ENCODE data around the gene BIVM.

The BIVM gene

DNA sequence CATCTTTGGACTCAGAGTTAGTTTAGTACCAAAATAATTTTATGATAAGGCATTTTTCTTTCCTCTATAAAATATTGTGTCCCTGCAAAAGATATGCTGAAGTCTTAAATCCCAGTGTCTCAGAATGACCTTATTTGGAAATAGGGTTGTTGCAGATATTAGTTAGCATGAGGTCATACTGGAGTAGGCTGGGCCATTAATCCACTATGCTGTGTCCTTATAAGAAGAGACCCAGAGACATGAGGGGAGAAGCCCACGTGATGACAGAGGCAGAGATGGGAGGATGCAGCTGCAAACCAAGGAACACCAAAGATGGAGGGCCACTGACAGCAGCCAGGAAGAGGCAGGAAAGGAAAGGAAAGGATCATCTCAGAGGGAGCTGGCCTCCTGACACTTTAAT lies 6.5 kb upstream of the BIVM start:
- no peak for FAIRE-seq

DNA sequence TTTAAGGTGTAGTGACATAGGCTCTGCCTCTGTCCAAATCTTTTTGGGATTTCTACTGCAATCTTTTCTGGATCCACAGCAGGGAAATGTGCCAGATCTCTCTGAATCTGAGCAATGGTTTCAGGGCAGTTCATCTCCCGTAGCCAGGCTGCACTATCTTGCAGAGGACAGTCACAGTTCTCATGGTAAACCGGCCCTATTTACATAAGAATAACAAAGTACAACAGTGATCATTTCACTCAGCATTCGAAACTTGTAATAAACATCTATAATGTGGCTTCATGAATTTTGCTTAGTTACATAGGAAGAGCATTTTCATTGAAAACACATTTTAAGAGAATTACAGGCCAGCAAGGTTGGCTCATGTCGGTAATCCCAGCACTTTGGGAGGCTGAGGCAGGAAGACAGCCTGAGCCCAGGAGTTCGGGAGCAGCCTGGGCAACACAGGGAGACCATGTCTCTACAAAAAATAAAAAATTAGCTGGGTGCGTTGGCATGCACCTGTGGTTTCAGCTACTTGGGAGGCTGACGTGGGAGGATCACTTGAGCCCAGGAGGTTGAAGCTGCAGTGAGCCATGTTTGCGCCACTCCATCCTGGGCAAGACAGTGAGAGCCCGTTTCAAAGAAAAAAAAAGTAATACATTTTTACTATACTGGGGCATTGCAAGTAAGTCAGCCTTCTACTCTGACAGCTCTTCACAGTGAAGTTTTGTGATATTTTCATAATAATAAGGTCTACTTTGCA lies 5.1 kb upstream of the BIVM start:
- FAIRE-seq: no peak

DNA sequence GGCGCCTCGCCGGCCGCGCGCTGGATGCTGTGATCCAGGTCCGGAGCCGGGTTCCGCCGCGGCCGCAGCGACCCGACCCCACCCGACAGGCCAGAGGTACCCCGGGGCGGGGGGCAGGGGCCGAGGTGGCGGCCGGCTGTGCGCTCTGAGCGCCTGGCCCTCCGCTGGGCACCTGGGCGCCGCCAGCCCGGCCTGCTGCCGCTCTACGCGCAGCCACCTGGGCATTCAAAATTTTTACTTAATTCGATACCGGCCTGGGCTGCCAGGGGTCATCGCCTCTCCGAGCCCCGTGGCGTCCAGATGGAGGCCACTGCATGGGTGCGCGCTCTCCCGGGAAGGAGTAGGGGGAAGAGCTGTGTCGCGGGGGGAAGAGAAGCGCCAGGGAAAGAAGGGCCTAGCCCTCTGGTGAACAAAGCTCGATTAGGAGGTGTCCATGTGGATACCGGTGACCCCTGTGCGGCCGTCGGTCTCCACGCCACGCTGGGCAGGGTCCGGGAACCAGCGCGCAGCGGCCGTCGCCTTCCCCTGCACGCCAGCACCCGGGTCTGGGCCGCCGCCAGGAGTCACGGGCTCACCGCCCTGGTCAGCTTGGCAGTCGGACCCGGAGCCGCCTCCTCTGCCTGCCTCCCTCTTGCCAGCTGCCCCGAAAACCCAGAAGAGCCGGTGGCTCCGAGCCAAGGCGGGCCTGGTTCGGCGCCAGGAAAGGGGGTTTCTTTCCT lies 666 bp downstream of the BIVM start:
- FAIRE-seq: no peak

DNA sequence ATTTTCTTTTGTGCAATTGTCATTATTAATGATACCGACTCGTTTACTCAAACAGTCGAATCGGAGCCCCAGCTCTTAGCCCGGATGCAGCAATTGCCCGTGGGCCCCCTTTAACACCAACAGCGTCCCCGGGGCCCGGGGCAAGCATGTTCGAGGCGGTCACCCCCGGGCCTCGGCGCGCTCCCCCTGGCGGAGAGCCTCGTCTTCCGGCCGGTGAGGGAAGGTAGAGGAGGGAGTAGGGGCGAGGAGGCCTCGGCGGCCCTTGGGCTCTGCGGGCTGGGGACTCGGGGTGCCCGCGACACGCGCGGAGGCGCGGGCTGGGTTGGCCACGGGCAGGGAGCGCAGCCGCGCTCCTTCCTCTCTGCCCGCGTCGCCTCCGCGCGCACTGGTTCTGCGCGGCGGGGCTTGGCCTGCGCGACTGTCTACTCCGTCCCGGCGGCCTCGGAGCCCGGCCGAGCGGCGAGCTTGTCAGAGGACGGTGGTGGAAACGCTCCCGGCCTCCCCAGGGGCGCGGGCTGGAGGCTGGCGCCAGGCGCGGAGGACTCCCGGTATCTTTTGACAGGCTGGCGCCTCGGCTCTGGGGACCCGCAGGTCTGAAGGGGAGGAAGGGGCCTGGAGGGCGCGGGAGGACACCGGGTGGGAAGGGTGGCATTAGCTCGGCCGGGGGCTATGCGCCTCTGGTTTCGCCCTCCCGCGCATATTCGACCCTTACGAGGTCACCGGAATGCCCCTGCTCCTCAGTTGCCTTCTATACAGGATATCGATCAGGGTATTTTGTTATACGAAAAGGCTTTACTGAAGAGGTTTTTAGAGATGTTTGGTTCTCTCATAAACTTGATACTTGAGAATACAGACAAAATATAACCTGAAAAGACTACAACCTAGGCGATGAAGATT lies 1.5 kb downstream of the BIVM start:
- FAIRE-seq: no peak

DNA sequence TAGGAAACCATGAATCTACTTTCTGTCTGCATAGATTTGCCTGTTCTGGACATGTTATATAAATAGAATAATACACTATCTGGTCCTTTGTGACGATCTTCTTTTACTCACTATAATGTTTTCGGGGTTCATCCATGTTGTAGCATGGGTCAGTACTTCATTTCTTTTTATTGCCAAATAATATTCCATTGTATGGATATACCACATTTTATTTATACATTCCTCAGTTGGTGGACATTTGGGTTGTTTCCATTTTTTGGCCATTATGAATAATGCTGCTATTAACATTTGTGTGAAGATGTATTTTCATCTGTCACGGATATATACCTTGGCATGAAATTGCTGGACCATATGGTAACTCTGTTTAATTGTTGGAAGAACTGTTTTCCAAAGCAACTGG lies 6.8 kb downstream of the BIVM start:
- no peak for FAIRE-seq

DNA sequence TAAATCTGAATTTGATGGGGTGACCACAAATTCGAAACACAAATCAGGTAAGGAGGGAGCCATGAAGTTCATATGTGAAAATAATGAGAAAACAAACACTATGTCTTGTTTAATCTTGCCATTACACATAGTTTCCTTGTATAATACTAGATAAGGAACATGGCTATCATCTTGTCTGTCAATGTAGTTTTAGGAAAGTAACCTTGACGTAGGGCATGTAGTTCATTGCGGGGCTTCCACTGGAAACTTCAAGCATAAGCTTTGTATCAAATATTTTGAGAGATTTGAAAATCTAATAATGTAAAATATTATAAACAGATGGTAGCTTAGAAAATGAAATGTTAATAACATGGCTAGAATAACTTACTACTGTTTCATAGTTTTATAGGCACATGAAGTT lies 8.8 kb downstream of the BIVM start:
- no peak for FAIRE-seq

DNA sequence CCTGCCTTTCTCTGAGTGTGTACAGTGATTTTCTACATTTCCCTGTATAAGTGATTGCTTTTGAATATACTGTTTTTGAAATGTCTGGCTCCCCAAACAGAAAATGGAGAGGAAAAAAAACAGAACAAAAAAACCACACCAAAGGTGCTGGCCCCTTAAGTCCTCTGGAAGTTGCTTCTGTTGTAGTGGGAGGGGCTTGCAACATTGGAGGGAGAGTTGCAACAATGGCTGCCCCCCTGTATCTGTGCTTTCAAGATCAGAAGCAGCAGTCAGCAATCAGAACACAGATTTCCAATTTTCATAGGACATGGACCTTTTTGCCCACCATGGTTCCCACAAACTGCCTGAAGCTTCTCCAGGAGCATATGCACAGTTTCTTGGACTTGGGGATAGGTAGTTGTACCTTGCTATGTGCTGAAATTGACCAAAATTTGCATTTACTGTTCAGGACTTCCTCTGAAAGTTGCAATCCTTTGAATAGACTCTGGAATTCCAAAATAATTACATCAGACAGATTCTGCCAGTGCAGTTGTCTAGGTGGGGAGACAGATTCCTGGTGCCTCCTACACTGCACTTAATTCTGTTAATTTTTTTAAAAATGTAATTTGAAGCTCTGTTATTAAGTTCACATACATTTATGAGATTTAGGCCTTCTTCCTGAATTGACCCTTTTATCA lies 13.8 kb downstream of the BIVM start:
- no peak for FAIRE-seq

DNA sequence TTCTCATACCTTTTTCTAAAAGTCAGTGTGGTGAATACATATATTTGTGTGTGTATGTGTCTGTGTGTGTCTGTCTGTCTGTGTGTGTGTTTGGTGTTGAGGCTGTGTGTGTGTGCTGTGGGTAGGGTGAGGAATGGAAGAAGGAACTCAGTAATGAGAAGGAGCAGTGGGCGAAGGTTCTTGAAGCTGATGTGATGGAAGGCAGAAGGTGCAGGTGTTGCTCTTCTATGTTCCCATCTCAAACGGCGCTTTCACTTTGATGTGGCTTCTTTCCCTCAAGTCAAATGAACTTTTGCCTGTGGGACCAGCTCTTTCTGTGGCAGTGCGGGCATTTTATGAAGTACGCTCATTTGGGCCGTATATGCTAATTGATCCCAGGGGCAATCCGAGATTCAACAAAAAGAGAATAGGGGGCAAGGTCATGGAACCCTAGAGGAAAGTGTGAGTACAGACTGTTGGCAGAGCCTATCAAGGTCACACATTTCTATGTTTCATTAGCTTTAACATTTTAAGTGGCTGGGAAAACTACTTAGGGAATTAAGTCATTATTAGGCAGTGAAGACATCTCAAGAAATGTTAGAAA lies 15.2 kb downstream of the BIVM start:
- FAIRE-seq: no peak

DNA sequence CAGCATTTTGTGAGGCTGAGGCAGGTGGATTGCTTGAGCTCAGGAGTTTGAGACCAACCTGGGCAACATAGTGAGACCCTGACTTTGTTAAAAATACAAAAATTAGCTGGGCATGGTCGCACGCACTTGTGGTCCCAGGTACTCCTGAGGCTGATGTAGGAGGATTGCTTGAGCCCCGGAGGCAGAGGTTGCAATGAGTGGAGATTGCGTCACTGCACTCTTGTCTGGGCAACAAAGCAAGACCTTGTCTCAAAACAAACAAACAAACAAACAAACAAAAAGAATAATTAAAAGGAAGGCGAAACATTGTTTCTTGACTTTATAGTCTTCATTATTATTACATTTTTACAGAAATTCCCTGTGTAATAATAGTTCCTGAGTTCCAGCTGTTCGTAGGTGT lies 15.9 kb downstream of the BIVM start:
- FAIRE-seq: no peak

DNA sequence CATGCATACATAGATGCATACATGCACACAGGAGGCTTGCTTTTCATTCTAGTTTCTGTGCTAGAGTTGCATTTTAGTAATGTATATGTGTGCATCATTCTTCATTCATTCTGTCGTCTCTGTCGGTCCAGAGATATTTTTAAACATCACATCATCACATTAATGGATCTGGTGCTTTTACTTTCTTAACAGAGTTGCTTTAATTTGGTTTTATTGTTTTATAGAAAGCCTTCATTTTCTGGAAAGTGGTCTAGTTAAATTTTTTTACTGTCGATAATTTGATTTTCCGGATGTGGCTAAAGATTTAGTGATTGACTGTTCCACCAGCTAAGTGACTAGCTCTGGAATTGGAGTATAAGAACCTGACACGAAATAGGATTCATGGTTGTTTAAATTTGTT lies 16.9 kb downstream of the BIVM start:
- no peak for FAIRE-seq

DNA sequence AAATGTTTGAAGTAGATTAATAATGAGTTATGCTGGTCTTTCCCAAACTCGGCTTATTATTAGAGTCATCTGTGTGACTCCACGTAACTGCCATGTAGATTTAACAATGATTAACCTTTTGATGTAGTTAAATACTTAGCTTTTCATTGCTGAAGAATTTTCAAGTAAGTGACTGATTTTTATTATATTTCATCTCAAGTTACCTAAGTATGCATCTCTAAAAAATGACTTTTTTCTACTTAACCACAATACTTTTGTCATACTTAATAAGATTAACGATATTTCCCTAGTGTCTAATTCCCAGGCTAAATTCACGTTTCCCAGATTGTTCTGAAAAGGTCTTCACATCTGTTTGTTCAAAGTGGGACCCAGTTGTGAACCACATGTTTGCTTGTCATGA lies 17.8 kb downstream of the BIVM start:
- no peak for FAIRE-seq

DNA sequence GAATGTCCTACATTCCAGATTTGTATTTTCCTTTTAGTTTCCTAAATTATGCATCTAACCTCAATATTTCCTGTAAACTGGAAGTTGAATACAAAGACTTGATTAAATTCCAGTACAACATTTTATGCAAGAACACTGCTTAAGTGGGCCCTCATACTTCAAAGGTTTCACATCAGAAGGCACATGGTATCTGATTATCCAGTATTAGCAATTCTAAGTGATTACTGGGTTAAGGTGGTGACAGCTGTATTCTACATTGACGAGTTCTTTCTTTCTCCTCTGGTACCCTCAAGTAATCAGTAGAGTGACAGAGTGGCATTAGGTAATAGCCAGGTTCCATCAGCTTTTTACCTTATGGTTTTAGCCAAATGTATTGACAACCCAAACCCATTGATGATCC lies 18.3 kb downstream of the BIVM start:
- FAIRE-seq: no peak

DNA sequence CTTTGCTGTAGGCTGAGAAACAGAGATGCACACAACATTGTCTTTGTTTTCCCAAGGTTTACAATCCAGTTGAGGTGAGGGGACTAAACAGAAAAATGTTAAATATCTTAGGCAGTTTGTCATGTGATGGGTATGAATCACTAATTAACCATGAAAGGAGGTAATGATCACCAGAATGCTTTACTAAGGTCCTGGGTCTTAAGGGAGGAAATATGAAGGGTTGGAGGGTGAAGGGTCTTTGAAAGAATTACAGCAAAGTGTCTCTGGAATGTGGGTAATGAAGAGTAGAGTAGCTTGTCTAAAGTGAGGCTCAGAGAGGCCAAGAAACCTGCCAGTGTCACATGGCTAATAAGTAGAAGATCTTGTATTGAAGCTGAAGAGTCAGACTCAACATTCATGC lies 19.0 kb downstream of the BIVM start:
- no peak for FAIRE-seq

DNA sequence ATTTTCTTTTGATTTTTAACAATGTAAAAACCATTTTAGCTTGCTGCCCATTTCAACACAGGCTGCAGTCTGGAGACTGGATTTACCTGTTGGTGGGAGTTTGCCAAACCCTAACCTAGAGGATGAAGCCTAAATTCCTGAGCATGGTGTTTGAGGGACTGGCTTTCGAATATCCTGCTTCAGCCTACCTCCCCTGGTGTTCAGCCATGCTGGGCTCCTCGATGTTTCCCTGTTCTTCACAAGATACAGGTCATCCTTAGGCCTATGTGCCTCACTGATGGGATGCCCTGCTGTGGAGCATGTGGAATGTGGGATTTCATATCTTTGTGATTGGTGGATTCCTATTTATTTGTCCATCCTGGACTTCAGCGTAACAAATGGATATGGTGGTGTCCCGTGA lies 26.5 kb downstream of the BIVM start:
- no peak for FAIRE-seq

DNA sequence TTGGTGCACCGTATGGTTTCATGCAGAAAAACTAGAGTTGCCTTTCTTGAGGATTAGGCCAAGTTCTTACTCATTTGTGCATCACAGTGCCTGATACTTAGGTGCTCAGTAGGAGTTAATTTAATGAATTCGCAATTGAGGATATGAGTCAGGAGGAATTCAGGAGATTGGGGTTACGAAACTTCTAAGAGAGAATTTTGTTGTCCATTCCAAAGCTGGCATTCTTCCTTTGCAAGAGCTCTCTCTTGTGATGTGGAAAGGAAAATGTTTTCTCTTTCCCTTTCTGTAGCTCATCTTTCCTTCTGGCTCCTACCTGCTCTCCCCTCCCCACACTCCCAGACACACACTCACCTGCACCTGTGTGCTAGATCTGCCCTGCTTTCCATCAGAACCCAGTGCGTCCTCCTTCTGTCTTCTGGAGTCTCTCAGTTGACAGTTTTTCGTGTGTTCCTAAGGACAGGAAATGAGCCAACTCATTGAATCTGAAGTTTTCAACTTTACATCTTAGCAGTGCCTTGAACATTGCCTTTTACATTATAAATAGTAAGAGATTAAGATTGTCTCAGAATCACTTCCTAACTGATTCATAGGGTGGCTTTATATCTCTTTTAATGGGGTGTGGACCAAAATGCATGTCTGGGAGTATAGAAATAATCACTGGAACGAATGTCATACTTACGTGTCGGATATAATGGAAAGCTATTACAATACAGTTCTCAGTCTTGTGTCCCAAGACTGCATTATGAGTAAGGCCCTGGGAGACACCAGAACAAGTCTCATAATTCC lies 27.2 kb downstream of the BIVM start:
- FAIRE-seq: no peak

DNA sequence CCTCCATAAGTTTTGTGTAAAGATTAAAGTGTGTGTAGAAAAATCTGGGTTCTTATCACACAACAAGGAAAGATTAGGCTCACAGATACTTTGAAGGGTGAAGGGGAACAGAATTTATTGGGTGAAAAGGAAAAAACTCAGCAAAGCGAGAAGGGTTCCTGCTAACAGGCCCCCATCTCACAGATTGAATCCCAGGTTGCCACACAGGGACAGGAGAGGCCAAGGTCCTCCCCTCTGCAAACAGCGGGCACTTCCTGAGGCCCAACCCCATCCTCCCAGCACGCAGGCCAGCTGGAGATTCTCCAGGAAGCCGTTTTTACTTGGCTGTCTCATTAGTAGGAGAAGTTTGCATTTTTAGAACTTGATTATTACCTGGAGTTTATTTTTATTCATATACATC lies 31.7 kb downstream of the BIVM start:
- no peak for FAIRE-seq

DNA sequence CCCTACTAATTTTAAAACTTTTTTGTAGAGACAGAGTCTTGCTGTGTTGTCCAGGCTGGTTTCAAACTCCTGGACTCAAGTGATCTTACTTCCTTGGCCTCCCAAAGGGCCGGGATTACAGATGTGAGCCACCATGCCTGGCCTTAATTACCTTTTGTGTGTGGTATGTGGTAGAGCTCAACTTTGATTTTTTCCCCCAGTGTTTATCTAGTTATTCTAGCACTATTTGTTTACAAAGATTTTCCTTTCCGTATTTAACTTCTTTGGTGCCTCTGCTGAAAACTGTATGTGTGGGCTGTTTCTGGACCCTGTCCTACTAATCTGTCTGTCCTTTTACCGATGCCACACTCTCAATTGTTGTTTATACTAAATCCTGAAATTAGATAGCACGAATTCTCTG lies 37.6 kb downstream of the BIVM start:
- FAIRE-seq: no peak

DNA sequence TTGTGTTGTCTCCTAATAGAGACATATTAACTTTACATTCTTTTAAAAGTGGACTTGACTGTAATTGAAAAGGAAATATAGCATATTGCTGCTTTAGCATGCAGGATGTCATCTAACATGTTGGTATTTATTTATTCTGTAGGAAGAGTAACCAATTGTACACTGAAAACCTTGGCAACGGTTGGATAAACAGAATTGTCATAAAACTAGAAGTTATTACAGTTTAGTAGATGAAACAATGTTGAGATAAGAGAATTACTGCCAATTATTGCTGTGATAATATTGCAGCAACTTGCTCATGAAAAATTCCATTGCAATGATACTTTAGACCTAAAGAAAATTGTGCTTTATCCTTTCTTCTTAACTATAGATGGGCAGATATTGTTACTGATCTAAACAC lies 39.4 kb downstream of the BIVM start:
- FAIRE-seq: no peak

DNA sequence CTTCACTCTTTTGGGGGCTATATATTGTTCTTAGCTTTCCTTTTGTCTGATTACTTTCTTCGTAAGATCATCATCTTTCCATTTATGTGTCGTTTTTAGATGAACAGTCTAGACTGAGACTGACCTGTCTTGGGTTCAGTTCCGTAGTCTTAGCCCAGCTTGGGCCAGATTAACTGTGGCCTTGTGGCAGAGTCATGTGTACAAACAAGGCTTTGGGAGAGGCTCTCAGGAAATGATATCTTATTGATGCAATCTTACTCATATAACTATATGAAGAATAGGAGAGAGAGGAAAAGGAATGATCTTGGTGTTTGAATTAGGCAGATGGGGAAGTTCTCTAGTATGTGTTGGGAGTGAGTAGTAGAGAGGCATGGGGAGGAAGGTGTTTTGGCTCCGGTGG lies 40.1 kb downstream of the BIVM start:
- FAIRE-seq: no peak

DNA sequence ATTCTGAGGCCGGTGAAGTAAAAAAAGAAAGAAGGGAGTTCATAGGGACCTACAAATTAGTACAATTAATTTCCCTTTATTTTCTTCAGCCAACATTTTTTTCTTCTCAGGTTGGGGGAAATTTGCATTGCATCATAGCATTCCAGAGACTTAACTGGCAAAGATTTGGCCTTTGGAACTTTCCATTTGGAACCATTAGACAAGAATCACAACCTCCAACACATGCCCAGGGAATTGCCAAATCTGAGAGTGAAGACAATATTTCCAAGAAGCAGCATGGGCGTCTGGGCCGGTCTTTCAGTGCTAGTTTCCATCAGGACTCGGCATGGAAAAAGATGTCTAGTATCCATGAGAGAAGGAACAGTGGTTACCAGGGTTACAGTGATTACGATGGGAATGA lies 40.5 kb downstream of the BIVM start:
- no peak for FAIRE-seq

DNA sequence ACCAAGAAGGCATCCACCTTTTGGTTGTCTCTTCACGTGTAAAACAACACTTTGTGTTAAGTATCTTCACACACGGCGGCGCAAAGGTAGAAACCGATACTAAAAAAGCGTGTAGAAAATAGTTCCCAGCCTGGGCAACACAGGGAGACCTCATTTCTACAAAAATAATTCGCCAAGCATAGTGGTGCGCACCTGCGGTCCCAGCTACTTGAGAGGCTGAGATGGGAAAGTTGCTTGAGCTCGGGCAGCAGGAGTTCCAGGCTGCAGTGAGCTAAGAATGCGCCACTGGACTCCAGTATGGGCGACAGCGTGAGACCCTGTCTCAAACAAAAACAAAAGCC lies 46.3 kb downstream of the BIVM start:
- FAIRE-seq: no peak
